GM19239 (cell line): ENCODE results near the gene SFRP5.

Experiments
- DNase-seq: peaks from one replicate; pipeline ENCODE4 v3.0.0; 2011; ENCODE audit warnings: low spot score; ENCODE audit not compliant: insufficient read length
- FAIRE-seq: peaks from 2 replicates; lab custom pipeline; 2011; peaks lifted over from hg19 to GRCh38; lab: Jason Lieb, UNC

The SFRP5 gene

DNA sequence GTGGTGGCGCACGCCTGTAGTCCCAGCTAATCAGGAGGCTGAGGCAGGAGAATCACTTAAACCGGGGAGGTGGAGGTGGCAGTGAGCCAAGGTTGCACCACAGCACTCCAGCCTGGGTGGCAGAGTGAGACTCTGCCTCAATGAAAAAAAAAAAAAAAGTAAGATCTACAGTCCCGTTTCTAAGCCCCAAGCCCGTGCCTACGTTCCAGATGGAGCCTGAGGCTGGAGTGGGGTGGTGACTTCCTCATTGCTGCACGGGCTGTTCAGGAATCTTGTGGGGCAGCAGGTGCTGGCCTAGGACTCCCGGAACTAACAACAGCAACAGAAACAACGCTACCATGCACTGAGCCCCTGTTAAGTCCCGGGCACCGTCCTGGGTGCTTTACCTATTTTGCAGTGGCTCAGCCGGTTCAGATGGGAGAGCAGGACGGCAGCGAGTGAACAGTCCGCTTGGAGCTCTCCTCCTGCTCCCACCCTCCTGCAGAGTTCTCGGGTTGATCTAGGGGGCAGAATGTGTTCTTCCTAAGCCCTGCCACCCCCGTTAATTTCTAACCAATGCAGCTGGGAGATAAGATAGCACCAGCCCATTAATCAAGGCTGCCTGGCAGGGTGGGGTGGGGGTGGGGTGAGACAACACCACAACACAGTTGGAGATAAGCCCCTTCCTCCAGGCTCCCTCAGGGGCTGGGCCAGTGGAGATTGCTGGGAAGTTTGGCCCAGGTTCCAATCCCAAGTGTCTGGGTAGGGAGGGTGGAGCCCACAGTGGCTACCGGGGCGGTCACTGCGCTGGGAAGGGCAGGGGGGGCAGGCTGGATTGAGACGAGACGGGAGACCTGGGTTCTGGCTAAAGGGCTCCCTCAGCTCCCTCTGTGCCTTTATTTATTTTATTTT is 17.0 kb upstream of the SFRP5 start:
- DNase-seq (no peak), FAIRE-seq (no peak)

DNA sequence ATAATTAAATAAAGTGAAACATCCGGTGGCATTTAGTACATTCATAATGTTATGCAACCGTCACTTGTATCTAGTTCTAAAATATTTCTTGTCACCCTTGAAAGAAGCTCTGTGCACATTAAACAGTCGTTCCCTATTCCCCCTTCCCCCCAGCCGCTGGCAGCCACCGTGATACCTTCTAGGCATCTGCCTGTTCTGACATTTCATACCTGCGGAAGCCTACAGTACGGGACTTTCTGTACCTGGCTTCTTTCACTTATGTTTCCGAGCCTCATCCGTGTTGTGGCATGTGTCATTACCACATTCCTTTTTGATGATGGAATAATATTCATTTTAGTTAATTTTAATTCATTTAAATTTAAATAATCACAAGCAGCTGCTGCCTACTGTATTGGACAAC is 13.9 kb upstream of the SFRP5 start:
- no peak for FAIRE-seq

DNA sequence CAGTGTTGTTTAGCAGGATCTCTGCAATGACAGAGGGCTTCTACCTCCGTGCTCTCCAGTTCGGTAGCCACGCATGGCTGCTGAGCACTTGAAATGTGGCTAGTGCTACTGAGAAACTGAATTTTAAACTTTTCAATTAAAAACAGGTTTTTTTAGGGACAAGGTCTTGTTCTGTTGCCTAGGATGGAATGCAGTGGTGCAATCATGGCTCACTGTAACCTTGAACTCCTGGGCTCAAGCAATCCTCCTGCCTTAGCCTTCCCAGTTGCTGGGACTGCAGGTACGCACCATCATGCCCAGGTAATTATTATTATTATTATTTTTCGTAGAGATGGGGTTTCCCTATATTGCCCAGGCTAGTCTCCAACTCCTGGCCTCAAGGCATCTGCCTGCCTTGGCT is 13.4 kb upstream of the SFRP5 start:
- DNase-seq = no peak
- no peak for FAIRE-seq

More for the DNA sequence above, 13.9 kb upstream of the SFRP5 start:
- no peak for DNase-seq

DNA sequence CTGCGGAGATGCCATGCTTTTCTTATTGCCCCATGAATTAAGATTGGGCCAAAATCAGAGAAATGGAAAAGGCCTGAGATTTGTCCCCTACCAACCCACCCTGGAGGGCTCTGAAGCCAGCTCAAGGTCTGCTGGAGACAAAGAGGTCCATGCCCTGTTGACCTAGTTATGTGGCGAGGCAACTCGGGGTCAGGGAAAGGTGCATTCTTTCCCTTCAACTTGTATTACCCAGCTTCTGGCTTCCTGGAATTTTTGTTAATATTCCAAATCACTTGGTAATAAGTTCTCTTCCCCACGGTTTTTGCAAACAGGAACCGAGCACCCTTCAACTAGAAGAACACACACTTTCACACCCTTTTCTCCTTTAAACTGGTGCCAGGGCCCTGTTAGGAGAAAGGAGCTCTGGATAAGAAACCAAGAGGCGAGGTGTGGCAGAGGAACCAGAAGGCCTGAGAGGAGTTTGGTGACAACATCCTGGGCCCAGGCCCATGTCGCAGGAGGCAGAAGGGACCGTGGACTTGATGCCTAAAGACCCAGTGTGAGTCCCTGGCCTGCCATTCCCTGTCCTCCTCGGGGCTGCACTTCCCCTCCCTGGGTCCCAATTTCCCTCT is 12.5 kb upstream of the SFRP5 start:
- FAIRE-seq (no peak), DNase-seq (no peak)

DNA sequence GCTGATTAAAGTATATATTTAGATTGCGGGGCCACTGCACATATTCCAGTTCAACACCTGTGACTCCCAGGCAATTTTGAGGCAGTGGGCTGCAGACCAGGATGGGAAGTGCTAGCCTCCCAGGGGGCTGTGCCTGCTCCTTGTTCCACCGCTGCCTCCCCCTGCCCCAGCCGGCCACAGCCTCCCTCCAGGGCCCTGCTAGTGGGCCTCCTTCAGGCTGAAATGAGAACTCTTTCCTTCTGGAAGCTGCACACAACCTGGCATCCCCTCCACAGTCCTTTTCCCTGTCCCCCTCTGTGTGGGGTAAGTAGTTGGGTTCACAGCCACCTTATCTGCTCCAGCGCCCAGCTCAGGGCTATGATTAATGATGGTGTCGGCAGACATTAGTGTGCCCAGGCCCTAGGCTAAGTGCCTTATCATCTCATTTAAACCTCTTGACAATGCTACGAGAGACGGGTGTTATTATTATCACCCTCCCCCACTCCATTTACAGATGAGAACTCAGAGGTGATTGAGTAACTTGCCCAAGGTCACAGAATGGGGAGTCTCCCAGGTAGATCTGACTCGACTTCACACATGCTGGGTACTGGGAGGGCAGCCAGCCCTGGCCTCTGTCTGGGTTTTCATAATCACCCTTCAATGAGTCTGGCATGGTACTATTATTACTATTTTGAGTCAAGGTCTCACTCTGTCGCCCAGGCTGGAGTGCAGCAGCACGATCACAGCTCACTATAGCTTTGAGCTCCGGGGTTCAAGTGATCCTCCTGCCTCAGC is 10.8 kb upstream of the SFRP5 start:
- DNase-seq = no peak
- FAIRE-seq = no peak

DNA sequence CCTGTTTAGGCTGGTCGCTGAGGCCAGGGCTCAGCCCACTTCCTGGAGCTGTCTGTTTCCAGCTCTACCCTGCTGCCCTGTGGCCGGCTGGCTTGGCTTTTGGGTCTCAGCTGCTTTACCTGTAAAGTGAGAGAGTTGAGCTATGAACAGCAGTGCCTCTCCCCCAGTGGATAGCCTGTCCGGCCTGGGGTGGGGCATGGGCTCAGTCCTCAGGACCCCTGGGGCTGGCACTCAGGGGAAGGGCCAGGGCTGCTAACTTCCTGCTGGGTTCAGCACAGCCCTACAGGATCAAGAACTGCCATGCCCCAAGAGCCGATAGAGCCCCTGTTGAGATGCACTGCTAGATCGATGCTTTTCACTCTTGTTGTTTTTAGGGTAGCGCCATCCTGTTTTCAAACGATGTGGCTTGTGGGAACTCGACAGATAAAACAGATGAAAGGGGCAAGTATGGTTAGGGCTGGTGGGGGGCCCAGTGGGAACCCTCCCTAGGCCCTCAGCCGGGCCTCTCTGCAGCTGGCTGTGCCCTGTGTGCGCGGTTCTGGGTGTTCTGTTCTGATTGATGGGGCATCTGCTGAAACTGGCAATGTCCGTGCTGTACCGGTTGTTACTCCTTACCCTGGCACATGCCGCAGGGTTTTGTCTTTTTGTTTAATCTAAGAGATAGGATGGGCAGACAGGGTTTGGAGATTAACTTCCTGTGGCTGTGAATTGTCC is 10.0 kb upstream of the SFRP5 start:
- FAIRE-seq (no peak), DNase-seq (no peak)

DNA sequence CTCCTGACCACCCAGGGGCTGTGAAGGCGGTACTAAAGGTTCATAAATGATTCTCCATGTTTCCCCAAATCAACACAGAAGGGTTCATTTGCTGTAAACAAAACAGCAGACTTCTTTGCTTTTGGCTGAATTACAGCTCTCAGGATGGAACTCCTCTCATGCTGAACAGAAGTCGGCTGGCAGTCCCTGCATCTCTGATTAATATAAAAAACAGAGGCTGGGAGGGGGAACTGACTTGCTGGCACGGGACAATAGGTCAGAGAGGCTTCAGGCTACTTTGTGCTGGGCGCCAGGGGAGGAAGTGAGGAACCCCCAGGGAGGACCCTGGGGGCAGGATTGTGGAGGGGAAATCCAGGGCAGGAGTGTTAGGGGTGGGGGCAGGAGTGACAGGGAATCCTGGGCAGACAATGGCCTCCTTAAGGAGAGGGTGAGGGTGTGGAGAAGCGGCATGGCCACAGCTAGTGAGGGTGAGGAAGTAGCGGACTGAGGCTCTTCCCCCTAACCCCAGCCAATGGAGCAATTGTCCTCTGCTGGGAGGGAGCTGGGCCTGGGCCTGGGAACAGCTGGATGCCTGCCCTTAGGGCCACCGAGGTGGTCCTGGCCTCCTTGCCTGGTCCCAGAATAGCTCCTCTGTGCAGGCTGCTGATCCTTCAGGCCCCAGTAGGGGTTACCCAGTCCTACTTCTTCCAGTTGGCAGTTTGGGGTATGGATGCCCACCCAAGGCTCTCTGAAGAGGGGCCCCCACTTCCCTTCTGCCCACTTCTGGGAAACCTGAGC is 9.2 kb upstream of the SFRP5 start:
- FAIRE-seq = no peak
- DNase-seq = no peak

GRCh38 chr10:97779975-97780374 is 8.2 kb upstream of the SFRP5 start:
- DNase-seq (no peak), FAIRE-seq (no peak)

DNA sequence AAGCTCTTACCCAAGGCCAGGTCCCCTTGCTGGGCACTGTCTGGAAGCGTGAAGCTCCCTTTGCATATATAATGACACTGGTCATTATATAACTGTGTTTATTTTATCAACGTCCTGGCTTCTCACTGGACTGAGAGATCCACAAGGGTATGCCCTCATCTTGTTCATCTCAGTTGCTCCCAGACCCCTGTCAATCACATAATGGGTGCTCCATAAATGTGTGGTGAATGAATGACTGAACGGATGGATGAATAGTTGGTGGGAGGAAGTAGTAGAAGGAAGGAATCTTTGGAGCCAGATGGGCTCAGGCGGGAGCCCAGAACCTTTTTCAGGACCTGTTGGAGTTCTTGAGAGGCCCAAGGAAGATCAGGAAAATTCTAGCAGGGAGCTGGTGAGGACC is 7.7 kb upstream of the SFRP5 start:
- DNase-seq (no peak), FAIRE-seq (no peak)

GRCh38 chr10:97778452-97779302 is 6.9 kb upstream of the SFRP5 start:
- FAIRE-seq (no peak), DNase-seq (no peak)

- DNase-seq (no peak), FAIRE-seq (no peak)
Measured at GRCh38 chr10:97777143-97777542, 5.3 kb upstream of the SFRP5 start.

- FAIRE-seq (no peak), DNase-seq (no peak)
Measured at GRCh38 chr10:97774811-97775294, 3.1 kb upstream of the SFRP5 start.

- DNase-seq = no peak
- FAIRE-seq = no peak
Measured at GRCh38 chr10:97773096-97773495, 1.3 kb upstream of the SFRP5 start.

DNA sequence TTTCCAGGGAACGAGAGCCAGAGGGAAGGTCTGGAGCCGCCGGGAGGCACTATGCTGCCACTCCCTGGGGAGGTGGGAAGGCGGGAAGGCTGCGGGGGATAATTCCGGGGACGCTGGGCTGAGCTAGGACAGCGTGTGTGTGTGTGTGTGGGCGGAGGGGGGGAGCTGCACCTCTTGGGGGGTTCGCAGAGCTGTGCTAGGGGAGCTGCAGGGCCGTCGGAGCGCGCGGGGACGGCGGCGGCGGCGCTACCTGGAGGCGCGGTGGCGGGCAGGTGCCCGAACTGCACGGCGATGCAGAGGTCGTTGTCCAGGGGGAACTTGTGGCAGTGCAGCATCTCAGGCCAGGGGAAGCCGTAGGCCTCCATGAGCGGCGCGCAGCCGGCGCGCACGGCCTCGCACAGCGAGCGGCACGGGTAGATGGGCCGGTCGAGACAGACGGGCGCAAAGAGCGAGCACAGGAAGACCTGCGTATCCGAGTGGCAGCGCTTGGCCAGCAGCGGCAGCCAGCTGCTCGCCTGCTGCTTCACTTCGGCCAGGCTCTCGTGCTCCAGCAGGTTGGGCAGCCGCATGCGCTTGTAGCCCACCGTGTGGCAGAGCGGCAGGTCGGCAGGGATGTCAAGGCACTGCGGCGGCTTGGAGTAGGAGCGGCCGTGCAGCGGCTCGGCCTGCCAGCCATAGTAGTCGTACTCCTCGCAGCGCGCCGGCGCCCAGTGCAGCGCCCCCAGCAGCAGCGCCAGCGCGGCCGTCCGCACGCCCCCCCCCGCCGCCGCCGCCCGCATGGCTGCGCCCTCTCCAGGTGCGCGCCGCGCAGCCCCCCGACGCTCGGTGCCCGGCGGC is 526 bp downstream of the SFRP5 start:
- DNase-seq (no peak), FAIRE-seq (no peak)

GRCh38 chr10:97770255-97770654 is 1.5 kb downstream of the SFRP5 start:
- no peak for FAIRE-seq
- no peak for DNase-seq

GRCh38 chr10:97768322-97769315 is 3.2 kb downstream of the SFRP5 start:
- no peak for FAIRE-seq
- no peak for DNase-seq
